ENCODE data around the gene OR5B21. TPM values are rescaled to one million over a fixed set of nuclear protein-coding genes. Genes with fewer than 3 reads are reported as not detected.

Gene OR5B21
- total and polyA plus RNA-seq, 10 of the 15 experiments (the other 5 are each of a cell fraction or from before 2014, with no cell fraction given), result 0.22 to 0.41 (median 0.22) TPM; not detected in 7

DNA sequence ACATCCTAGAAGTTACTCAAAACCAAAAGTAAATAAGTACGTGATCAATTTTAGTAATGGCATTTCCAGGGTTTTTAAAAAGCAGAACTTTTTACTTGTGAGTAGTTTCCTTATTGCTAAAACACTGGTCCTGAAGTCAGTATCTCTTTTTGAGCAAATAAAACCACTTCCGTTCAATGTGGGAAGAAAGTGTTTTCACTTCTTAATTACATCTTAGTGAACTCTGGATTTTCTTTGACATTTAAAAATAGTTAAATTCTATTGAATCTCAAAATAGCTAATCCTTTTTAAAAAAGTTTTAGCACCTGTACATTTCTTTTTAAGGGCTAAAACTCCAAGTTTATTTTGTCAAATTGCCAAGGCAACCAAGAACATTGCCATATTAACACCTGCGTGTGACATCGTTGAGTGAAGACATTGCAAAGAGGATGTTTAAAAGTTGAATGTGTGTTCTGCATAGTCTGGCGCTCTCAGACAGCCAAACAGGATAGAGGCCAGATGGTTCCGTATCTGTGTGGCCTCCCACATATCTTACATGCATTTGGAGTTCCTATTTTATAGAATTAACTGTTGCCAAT is 17.2 kb upstream of the OR5B21 start (continued):
- TF ChIP-seq, protein P1, sequence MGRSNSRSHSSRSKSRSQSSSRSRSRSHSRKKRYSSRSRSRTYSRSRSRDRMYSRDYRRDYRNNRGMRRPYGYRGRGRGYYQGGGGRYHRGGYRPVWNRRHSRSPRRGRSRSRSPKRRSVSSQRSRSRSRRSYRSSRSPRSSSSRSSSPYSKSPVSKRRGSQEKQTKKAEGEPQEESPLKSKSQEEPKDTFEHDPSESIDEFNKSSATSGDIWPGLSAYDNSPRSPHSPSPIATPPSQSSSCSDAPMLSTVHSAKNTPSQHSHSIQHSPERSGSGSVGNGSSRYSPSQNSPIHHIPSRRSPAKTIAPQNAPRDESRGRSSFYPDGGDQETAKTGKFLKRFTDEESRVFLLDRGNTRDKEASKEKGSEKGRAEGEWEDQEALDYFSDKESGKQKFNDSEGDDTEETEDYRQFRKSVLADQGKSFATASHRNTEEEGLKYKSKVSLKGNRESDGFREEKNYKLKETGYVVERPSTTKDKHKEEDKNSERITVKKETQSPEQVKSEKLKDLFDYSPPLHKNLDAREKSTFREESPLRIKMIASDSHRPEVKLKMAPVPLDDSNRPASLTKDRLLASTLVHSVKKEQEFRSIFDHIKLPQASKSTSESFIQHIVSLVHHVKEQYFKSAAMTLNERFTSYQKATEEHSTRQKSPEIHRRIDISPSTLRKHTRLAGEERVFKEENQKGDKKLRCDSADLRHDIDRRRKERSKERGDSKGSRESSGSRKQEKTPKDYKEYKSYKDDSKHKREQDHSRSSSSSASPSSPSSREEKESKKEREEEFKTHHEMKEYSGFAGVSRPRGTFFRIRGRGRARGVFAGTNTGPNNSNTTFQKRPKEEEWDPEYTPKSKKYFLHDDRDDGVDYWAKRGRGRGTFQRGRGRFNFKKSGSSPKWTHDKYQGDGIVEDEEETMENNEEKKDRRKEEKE (IDR thresholded peaks at IDR 0.05), result no peak
- TF ChIP-seq CBX5 (IDR thresholded peaks at IDR 0.05; ENCODE audit: low read depth) (no peak), CHD1 (IDR thresholded peaks at IDR 0.05; ENCODE audit: low read depth, low read length) (no peak), NFYA (IDR thresholded peaks at IDR 0.05; ENCODE audit: borderline replicate concordance, low read depth, low read length) (no peak), MYB (IDR thresholded peaks at IDR 0.05; ENCODE audit: borderline replicate concordance, low read depth, low read length) (no peak), FOS (IDR thresholded peaks at IDR 0.05; ENCODE audit: borderline replicate concordance, extremely low read depth, insufficient read length) (no peak), NR2C2 (IDR thresholded peaks at IDR 0.05; ENCODE audit: borderline replicate concordance, control insufficient read depth, insufficient read length, low read depth) (no peak), TAF1 (IDR thresholded peaks at IDR 0.05; ENCODE audit: borderline replicate concordance, low read depth, low read length) (no peak), MEF2B (IDR thresholded peaks at IDR 0.05; ENCODE audit: partially characterized antibody, poor library complexity, severe bottlenecking) (peak; percentile 88), WRNIP1 (IDR thresholded peaks at IDR 0.05; ENCODE audit: borderline replicate concordance, low read depth, low read length) (no peak), ZNF217 (IDR thresholded peaks at IDR 0.05) (peak; percentile 98), STAT3 (IDR thresholded peaks at IDR 0.05; ENCODE audit: low read depth, low read length) (0 out of 2 replicates have a peak, but pooled peaks have one; percentile 41), HCFC1 (IDR thresholded peaks at IDR 0.05; ENCODE audit: low read length) (no peak), MTA2 (IDR thresholded peaks at IDR 0.05; ENCODE audit: low read depth) (peak; percentile 97), KDM1A (IDR thresholded peaks at IDR 0.05; ENCODE audit: borderline replicate concordance) (no peak), NR2F1 (conservative IDR thresholded peaks at IDR 0.05) (peak; percentile 73), TARDBP (IDR thresholded peaks at IDR 0.05; ENCODE audit: borderline replicate concordance) (no peak), IKZF1 (conservative IDR thresholded peaks at IDR 0.05) (peak; percentile 85)
- TF ChIP-seq, protein P2, sequence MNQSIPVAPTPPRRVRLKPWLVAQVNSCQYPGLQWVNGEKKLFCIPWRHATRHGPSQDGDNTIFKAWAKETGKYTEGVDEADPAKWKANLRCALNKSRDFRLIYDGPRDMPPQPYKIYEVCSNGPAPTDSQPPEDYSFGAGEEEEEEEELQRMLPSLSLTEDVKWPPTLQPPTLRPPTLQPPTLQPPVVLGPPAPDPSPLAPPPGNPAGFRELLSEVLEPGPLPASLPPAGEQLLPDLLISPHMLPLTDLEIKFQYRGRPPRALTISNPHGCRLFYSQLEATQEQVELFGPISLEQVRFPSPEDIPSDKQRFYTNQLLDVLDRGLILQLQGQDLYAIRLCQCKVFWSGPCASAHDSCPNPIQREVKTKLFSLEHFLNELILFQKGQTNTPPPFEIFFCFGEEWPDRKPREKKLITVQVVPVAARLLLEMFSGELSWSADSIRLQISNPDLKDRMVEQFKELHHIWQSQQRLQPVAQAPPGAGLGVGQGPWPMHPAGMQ (IDR thresholded peaks at IDR 0.05; ENCODE audit: borderline replicate concordance), result no peak
- TF ChIP-seq, protein P3, sequence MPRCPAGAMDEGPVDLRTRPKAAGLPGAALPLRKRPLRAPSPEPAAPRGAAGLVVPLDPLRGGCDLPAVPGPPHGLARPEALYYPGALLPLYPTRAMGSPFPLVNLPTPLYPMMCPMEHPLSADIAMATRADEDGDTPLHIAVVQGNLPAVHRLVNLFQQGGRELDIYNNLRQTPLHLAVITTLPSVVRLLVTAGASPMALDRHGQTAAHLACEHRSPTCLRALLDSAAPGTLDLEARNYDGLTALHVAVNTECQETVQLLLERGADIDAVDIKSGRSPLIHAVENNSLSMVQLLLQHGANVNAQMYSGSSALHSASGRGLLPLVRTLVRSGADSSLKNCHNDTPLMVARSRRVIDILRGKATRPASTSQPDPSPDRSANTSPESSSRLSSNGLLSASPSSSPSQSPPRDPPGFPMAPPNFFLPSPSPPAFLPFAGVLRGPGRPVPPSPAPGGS (IDR thresholded peaks at IDR 0.05; ENCODE audit: borderline replicate concordance, insufficient read depth, low read depth, low read length, poor library complexity, severe bottlenecking), result peak; percentile 19
- TF ChIP-seq, protein P4, sequence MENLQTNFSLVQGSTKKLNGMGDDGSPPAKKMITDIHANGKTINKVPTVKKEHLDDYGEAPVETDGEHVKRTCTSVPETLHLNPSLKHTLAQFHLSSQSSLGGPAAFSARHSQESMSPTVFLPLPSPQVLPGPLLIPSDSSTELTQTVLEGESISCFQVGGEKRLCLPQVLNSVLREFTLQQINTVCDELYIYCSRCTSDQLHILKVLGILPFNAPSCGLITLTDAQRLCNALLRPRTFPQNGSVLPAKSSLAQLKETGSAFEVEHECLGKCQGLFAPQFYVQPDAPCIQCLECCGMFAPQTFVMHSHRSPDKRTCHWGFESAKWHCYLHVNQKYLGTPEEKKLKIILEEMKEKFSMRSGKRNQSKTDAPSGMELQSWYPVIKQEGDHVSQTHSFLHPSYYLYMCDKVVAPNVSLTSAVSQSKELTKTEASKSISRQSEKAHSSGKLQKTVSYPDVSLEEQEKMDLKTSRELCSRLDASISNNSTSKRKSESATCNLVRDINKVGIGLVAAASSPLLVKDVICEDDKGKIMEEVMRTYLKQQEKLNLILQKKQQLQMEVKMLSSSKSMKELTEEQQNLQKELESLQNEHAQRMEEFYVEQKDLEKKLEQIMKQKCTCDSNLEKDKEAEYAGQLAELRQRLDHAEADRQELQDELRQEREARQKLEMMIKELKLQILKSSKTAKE (IDR thresholded peaks at IDR 0.05; ENCODE audit: low read depth, poor library complexity, severe bottlenecking), result peak; percentile 83
